Ascending aorta (tissue), 2 donors: Measurements from ENCODE around the gene IL20RA. TPM values are rescaled to one million over a fixed set of nuclear protein-coding genes. Genes with fewer than 3 reads are reported as not detected.

Experiments
- DNase-seq, 2 donors: peaks; one replicate each; pipeline ENCODE4 v3.0.0-alpha.2; 2019; ENCODE audit warnings: low spot score in 2 of 2
- H3K27ac ChIP-seq, 2 donors: fragments of 200-600 bp; sonication (generic); one replicate each; pipeline ENCODE4 v1.5.1; 2016 to 2017; ENCODE audit warnings: mild to moderate bottlenecking in 1 of 2
- H3K27me3 ChIP-seq: fragments of 200-600 bp; sonication (generic); one replicate; pipeline ENCODE4 v1.5.1; 2017
- H3K36me3 ChIP-seq, 2 donors: fragments of 200-600 bp; sonication (generic); one replicate each; pipeline ENCODE4 v1.5.1; 2016
- H3K4me1 ChIP-seq, 2 donors: fragments of 200-600 bp; sonication (generic); one replicate each; pipeline ENCODE4 v1.5.1; 2016 to 2017; ENCODE audit warnings: mild to moderate bottlenecking in 1 of 2
- H3K4me3 ChIP-seq, 2 donors: fragments of 200-600 bp; sonication (generic); one replicate each; pipeline ENCODE4 v1.5.1; 2016 to 2017; ENCODE audit warnings: mild to moderate bottlenecking in 1 of 2
- H3K9me3 ChIP-seq, 2 donors: fragments of 200-600 bp; sonication (generic); one replicate each; pipeline ENCODE4 v1.5.1; 2016
- CTCF ChIP-seq, 3 experiments: fragments of 200-600 bp in 2 of 3; fragments of 450-650 bp in 1 of 3; sonication (generic) in 2 of 3; IDR thresholded peaks; one replicate each; pipeline ENCODE4 v1.5.1; 2016 to 2019; ENCODE audit warnings: antibody characterized with exemption in 3 of 3, mild to moderate bottlenecking in 1 of 3, moderate library complexity in 1 of 3
- intact Hi-C: fragments of 100-400 bp; cut with DNase I; formaldehyde crosslinking; loops from one replicate; pipeline ENCODE4 v1.15.1; 2023
- total RNA-seq: library from RNA; depleted of rRNA; stranded (reverse); fragments of >200 nt; gene quantifications from one replicate; pipeline ENCODE4 v1.1.0, GENCODE V29; 2016

IL20RA gene
- total RNA-seq, 1 donor from 2014 or later, result not detected

- intact Hi-C loops, result no loop called here
- Histone ChIP-seq H3K36me3 (no peaks in the 10 kb centered on the region), H3K4me3 (no peak overlapping the region), H3K9me3 (no peaks in the 10 kb centered on the region), H3K4me1 (no peaks in the 10 kb centered on the region), H3K27ac (no peak overlapping the region), H3K27me3 (no peaks in the 10 kb centered on the region)
- no peak for TF ChIP-seq CTCF (IDR thresholded peaks at IDR 0.05)
- DNase-seq, result no peak
Observed at GRCh38 chr6:137040393-137040792, 4.4 kb downstream of the IL20RA start.

GRCh38 chr6:137039010-137039409 is 5.8 kb downstream of the IL20RA start:
- no peak for DNase-seq
- no peak overlapping the region for H3K4me3 ChIP-seq
- intact Hi-C loops, result no loop called here
- H3K27me3 ChIP-seq, result no peaks in the 10 kb centered on the region
- TF ChIP-seq CTCF (IDR thresholded peaks at IDR 0.05), result no peak
- no peaks in the 10 kb centered on the region for H3K36me3 ChIP-seq
- H3K9me3 ChIP-seq, result no peaks in the 10 kb centered on the region
- H3K4me1 ChIP-seq, result no peaks in the 10 kb centered on the region
- no peak overlapping the region for H3K27ac ChIP-seq

GRCh38 chr6:137036566-137037300 is 8.0 kb downstream of the IL20RA start:
- H3K4me3 ChIP-seq, result no peak overlapping the region
- H3K27me3 ChIP-seq, result no peaks in the 10 kb centered on the region
- no peak for DNase-seq
- H3K9me3 ChIP-seq, result no peaks in the 10 kb centered on the region
- no peaks in the 10 kb centered on the region for H3K4me1 ChIP-seq
- no peak for TF ChIP-seq CTCF (IDR thresholded peaks at IDR 0.05)
- H3K36me3 ChIP-seq, result no peaks in the 10 kb centered on the region
- H3K27ac ChIP-seq, result no peak overlapping the region
- intact Hi-C loops, result no loop called here

- Histone ChIP-seq H3K9me3 (no peaks in the 10 kb centered on the region), H3K4me1 (no peaks in the 10 kb centered on the region), H3K27ac (no peak overlapping the region), H3K36me3 (no peaks in the 10 kb centered on the region), H3K4me3 (no peak overlapping the region), H3K27me3 (no peaks in the 10 kb centered on the region)
- intact Hi-C loops, result no loop called here
- no peak for DNase-seq
- TF ChIP-seq CTCF (IDR thresholded peaks at IDR 0.05), result no peak
Observed at GRCh38 chr6:137033828-137034227, 10.9 kb downstream of the IL20RA start.

- H3K36me3 ChIP-seq, result no peaks in the 10 kb centered on the region
- H3K27me3 ChIP-seq, result no peaks in the 10 kb centered on the region
- no peak overlapping the region for H3K4me3 ChIP-seq
- H3K4me1 ChIP-seq, result no peaks in the 10 kb centered on the region
- no peak for TF ChIP-seq CTCF (IDR thresholded peaks at IDR 0.05)
- no peaks in the 10 kb centered on the region for H3K9me3 ChIP-seq
- DNase-seq, result no peak
- H3K27ac ChIP-seq, result no peak overlapping the region
- intact Hi-C loops, result no loop called here
Observed at GRCh38 chr6:137031122-137031521, 13.6 kb downstream of the IL20RA start.

- Histone ChIP-seq H3K4me1 (no peaks in the 10 kb centered on the region), H3K36me3 (no peaks in the 10 kb centered on the region), H3K4me3 (no peak overlapping the region), H3K27ac (no peak overlapping the region), H3K27me3 (no peaks in the 10 kb centered on the region), H3K9me3 (no peaks in the 10 kb centered on the region)
- intact Hi-C loops, result no loop called here
- no peak for DNase-seq
- TF ChIP-seq CTCF (IDR thresholded peaks at IDR 0.05), result no peak
Observed at GRCh38 chr6:137028912-137029311, 15.9 kb downstream of the IL20RA start.
